GM19468 (cell line): ENCODE data around the gene ZNF593.

ENCODE experiments used
- ATAC-seq: cut with Tn5 transposase; IDR thresholded peaks from one replicate; pipeline ENCODE4 v1.9.1; 2021; ENCODE audit warnings: mild to moderate bottlenecking, moderate library complexity, moderate number of reproducible peaks; ENCODE audit not compliant: unreplicated experiment; ENCODE audit errors: extremely low read depth

ZNF593 gene

GRCh38 chr1:26145041-26145959 lies 24.4 kb upstream of the ZNF593 start:
- no peak for ATAC-seq

GRCh38 chr1:26145960-26146294 lies 23.8 kb upstream of the ZNF593 start:
- ATAC-seq = no peak

GRCh38 chr1:26148887-26149286 lies 20.8 kb upstream of the ZNF593 start:
- ATAC-seq = no peak

- ATAC-seq = no peak
Observed at GRCh38 chr1:26153966-26154532, 15.7 kb upstream of the ZNF593 start.

GRCh38 chr1:26154750-26155149 lies 15.0 kb upstream of the ZNF593 start:
- no peak for ATAC-seq

- no peak for ATAC-seq
Observed at GRCh38 chr1:26155370-26156284, 14.1 kb upstream of the ZNF593 start.

- ATAC-seq = no peak
Observed at GRCh38 chr1:26156285-26157038, 13.2 kb upstream of the ZNF593 start.

GRCh38 chr1:26158271-26158907 lies 11.3 kb upstream of the ZNF593 start:
- ATAC-seq = no peak

GRCh38 chr1:26158908-26159742 lies 10.6 kb upstream of the ZNF593 start, which contains the start of gene FAM110D:
Gene FAM110D (plus strand): TSS chr1:26159079. CDS start chr1:26161292, 2,213 bp downstream.
- ATAC-seq = no peak

GRCh38 chr1:26159743-26160039 lies 10.0 kb upstream of the ZNF593 start:
- ATAC-seq = no peak

- ATAC-seq = no peak
Observed at GRCh38 chr1:26160527-26161414, 8.9 kb upstream of the ZNF593 start.

GRCh38 chr1:26161415-26162219 lies 8.1 kb upstream of the ZNF593 start:
- no peak for ATAC-seq

- no peak for ATAC-seq
Observed at GRCh38 chr1:26162220-26162709, 7.4 kb upstream of the ZNF593 start.

GRCh38 chr1:26163684-26164035 lies 6.0 kb upstream of the ZNF593 start:
- no peak for ATAC-seq

- ATAC-seq = no peak
Observed at GRCh38 chr1:26164036-26164860, 5.5 kb upstream of the ZNF593 start.
